GM21390 (cell line): ENCODE measurements around the gene BCO2.
A peak's percentile ranks its signal among the peaks of the same experiment; 100 is the strongest.
"Not testable (repeated sequence)": the region's sequence is repeated elsewhere in the genome, so short reads cannot be mapped to it uniquely, and the experiment has no call there.

Source experiments
- ATAC-seq: cut with Tn5 transposase; IDR thresholded peaks from one replicate; pipeline ENCODE4 v1.9.1; 2021; ENCODE audit not compliant: unreplicated experiment

Gene BCO2

GRCh38 chr11:112174789-112175598 is at the start of gene BCO2:
Gene BCO2 (plus strand): TSS chr11:112175512. CDS start chr11:112175602, 90 bp downstream.
- peak; percentile 52 for ATAC-seq

GRCh38 chr11:112127056-112127455 is 48.3 kb upstream of the BCO2 start:
- no peak for ATAC-seq

- no peak for ATAC-seq
These were observed 46.7 kb upstream of the BCO2 start for GRCh38 chr11:112128483-112129121.

GRCh38 chr11:112129656-112130055 is 45.7 kb upstream of the BCO2 start:
- ATAC-seq, result no peak

GRCh38 chr11:112132737-112133136 is 42.6 kb upstream of the BCO2 start:
- no peak for ATAC-seq

- ATAC-seq, result no peak
These were observed 40.8 kb upstream of the BCO2 start for GRCh38 chr11:112134473-112134872.

- no peak for ATAC-seq
These were observed 31.7 kb upstream of the BCO2 start for GRCh38 chr11:112143597-112143996.

GRCh38 chr11:112150517-112150916 is 24.8 kb upstream of the BCO2 start:
- ATAC-seq, result no peak

GRCh38 chr11:112156153-112156955 is 19.0 kb upstream of the BCO2 start:
- ATAC-seq, result no peak

- ATAC-seq, result no peak
These were observed 18.2 kb upstream of the BCO2 start for GRCh38 chr11:112156956-112157766.

- ATAC-seq, result no peak
These were observed 15.9 kb upstream of the BCO2 start for GRCh38 chr11:112159098-112160065.

GRCh38 chr11:112160091-112160848 is 15.0 kb upstream of the BCO2 start:
- ATAC-seq, result no peak

- ATAC-seq, result no peak
These were observed 14.3 kb upstream of the BCO2 start for GRCh38 chr11:112161012-112161411.

GRCh38 chr11:112162200-112162599 is 13.1 kb upstream of the BCO2 start:
- not testable (repeated sequence) for ATAC-seq

GRCh38 chr11:112162761-112163546 is 12.4 kb upstream of the BCO2 start:
- no peak for ATAC-seq

GRCh38 chr11:112163875-112164685 is 11.2 kb upstream of the BCO2 start, which contains the start of gene IL18:
Gene IL18 (minus strand): TSS chr11:112164094. CDS start chr11:112155053, 9,041 bp downstream.
- ATAC-seq, result no peak

GRCh38 chr11:112165049-112165448 is 10.3 kb upstream of the BCO2 start:
- no peak for ATAC-seq
